ENCODE data around the gene CDYL.

Gene CDYL

GRCh38 chr6:4931530-4932227 lies 155.5 kb downstream of the CDYL start:
- TF ChIP-seq TCF12 (IDR thresholded peaks at IDR 0.05; ENCODE audit: low read depth): no peak
- no peak for TF ChIP-seq NFIC (IDR thresholded peaks at IDR 0.05)
- TF ChIP-seq EGR1 (IDR thresholded peaks at IDR 0.05): no peak
- no peak for TF ChIP-seq ZBTB7A (IDR thresholded peaks at IDR 0.05; ENCODE audit: low read depth)
- TF ChIP-seq EP300 (IDR thresholded peaks at IDR 0.05; ENCODE audit: borderline replicate concordance): no peak
- no peak for TF ChIP-seq USF1 (IDR thresholded peaks at IDR 0.05)

DNA sequence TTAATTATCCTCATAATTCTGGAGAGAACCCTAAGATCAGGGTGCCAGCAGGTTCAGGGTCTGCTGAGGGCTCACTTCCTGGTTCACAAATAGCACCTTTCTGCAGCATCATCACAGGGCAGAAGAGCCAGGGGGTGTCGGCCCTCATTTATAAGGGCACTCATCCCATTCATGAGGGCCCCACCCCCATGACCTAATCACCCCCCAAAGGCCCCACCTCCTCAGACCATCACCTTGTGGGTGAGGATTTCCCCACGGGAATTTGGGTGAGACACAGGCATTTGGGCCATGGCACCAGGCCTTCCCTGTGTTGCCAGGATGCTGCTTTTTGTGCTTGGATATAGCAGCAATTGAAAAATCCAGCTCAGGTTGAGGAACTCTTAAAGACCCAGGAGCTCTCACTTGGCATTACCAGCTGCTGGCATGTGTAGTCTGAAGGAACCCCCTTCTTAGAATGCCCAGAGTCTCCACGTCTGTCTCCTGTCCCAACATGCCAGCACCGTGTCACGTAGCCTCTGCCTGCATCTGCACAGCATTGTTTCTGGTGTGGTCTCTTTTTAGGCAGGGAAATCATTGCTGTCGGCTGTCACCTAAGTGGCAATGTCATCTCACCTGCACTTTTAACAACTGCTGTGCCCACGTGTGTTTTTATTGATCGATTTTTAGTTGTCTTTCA lies 156.2 kb downstream of the CDYL start:
- no peak for TF ChIP-seq ZBTB7A (IDR thresholded peaks at IDR 0.05; ENCODE audit: low read depth)
- no peak for TF ChIP-seq NFIC (IDR thresholded peaks at IDR 0.05)
- TF ChIP-seq CEBPB (IDR thresholded peaks at IDR 0.05): no peak
- no peak for TF ChIP-seq FOXM1 (IDR thresholded peaks at IDR 0.05; ENCODE audit: borderline replicate concordance, low read depth)
- no peak for TF ChIP-seq REST (IDR thresholded peaks at IDR 0.05; ENCODE audit: low read depth)
- TF ChIP-seq TAF1 (IDR thresholded peaks at IDR 0.05; ENCODE audit: low read depth): no peak
- no peak for TF ChIP-seq EP300 (IDR thresholded peaks at IDR 0.05; ENCODE audit: borderline replicate concordance)
- no peak for TF ChIP-seq MAX (IDR thresholded peaks at IDR 0.05)
- TF ChIP-seq USF1 (IDR thresholded peaks at IDR 0.05): no peak
- no peak for TF ChIP-seq TEAD4 (IDR thresholded peaks at IDR 0.05)
- no peak for TF ChIP-seq CREB1 (IDR thresholded peaks at IDR 0.05; ENCODE audit: low read depth)
- TF ChIP-seq EGR1 (IDR thresholded peaks at IDR 0.05): no peak
- TF ChIP-seq YY1 (IDR thresholded peaks at IDR 0.05; ENCODE audit: low read depth): no peak
- TF ChIP-seq RAD21 (IDR thresholded peaks at IDR 0.05; ENCODE audit: low read depth): no peak
- TF ChIP-seq TCF12 (IDR thresholded peaks at IDR 0.05; ENCODE audit: low read depth): no peak

- TF ChIP-seq NFIC (IDR thresholded peaks at IDR 0.05) (no peak), ZBTB7A (IDR thresholded peaks at IDR 0.05; ENCODE audit: low read depth) (no peak), USF1 (IDR thresholded peaks at IDR 0.05) (no peak), EGR1 (IDR thresholded peaks at IDR 0.05) (no peak), RAD21 (IDR thresholded peaks at IDR 0.05; ENCODE audit: low read depth) (no peak), CEBPB (IDR thresholded peaks at IDR 0.05) (no peak)
Measured at GRCh38 chr6:4935486-4935885, 159.3 kb downstream of the CDYL start.

- no peak for TF ChIP-seq MAX (IDR thresholded peaks at IDR 0.05)
- no peak for TF ChIP-seq REST (IDR thresholded peaks at IDR 0.05; ENCODE audit: low read depth)
- no peak for TF ChIP-seq EP300 (IDR thresholded peaks at IDR 0.05; ENCODE audit: borderline replicate concordance)
- TF ChIP-seq TCF12 (IDR thresholded peaks at IDR 0.05; ENCODE audit: low read depth): no peak
- TF ChIP-seq FOXM1 (IDR thresholded peaks at IDR 0.05; ENCODE audit: borderline replicate concordance, low read depth): no peak
- no peak for TF ChIP-seq EGR1 (IDR thresholded peaks at IDR 0.05)
- no peak for TF ChIP-seq ZBTB7A (IDR thresholded peaks at IDR 0.05; ENCODE audit: low read depth)
Measured at GRCh38 chr6:4935975-4936680, 159.9 kb downstream of the CDYL start.

GRCh38 chr6:4936681-4937041 lies 160.5 kb downstream of the CDYL start:
- no peak for TF ChIP-seq TAF1 (IDR thresholded peaks at IDR 0.05; ENCODE audit: low read depth)
- no peak for TF ChIP-seq MAX (IDR thresholded peaks at IDR 0.05)
- no peak for TF ChIP-seq EP300 (IDR thresholded peaks at IDR 0.05; ENCODE audit: borderline replicate concordance)
- TF ChIP-seq RAD21 (IDR thresholded peaks at IDR 0.05; ENCODE audit: low read depth): peak; percentile 59
- no peak for TF ChIP-seq NFIC (IDR thresholded peaks at IDR 0.05)
- TF ChIP-seq REST (IDR thresholded peaks at IDR 0.05; ENCODE audit: low read depth): no peak
- TF ChIP-seq USF1 (IDR thresholded peaks at IDR 0.05): no peak
- TF ChIP-seq YY1 (IDR thresholded peaks at IDR 0.05; ENCODE audit: low read depth): no peak
- no peak for TF ChIP-seq CEBPB (IDR thresholded peaks at IDR 0.05)
- peak; percentile 50; the same call in 1 of the 2 replicates for TF ChIP-seq FOXM1 (IDR thresholded peaks at IDR 0.05; ENCODE audit: borderline replicate concordance, low read depth)
- no peak for TF ChIP-seq CREB1 (IDR thresholded peaks at IDR 0.05; ENCODE audit: low read depth)

All from Ishikawa (cell line).